NCI-H446 (cell line): ENCODE measurements around the gene SLC6A8.
"Not testable (repeated sequence)": the region's sequence is repeated elsewhere in the genome, so short reads cannot be mapped to it uniquely, and the experiment has no call there.

Experiments used
- DNase-seq, 2 experiments: peaks; one replicate each; lab custom pipeline; 2025; lab: John Stamatoyannopoulos, UW

SLC6A8 gene

DNA sequence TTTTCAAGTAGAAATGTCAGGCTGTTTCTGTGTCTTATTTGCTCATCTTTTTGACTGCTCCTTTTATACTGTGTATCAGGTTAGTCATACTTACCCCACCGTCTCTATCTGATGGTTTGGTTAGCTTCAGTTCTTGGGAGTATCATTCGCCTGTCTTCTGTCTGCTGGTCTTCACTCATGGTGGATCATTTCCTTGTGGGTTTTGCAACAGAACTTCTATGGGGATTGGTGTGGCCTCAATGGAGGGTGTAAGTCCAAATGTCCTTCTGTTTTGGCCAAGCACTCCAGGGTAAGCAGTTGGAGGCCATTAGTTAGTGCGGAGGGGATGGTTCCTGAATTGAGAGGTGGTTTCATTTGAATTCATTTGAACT lies 44.1 kb downstream of the SLC6A8 start:
- DNase-seq: no peak

DNA sequence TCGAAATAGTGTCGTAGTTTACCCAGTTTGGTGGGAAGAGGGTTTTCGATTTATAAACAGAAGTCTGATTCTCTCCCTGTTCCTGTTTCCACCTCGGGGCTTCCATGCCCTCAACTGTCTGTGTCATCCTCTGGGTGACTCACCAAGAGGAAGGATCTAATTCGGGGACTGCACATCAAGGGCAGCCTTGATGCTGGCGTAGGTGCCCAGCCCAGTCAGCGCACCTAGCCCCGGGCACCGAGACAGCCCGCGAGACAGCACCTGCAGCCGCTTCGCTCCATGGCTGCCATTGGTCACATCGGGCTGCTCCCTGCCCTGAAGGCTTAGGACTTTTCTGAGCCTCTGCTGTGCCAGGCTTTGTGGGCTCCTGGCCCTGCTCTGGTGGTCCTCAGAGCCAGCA lies 44.7 kb downstream of the SLC6A8 start:
- DNase-seq: no peak

- DNase-seq: no peak
These were observed 46.0 kb downstream of the SLC6A8 start for GRCh38 chrX:153733651-153734240.

GRCh38 chrX:153734871-153735270 lies 47.1 kb downstream of the SLC6A8 start:
- no peak for DNase-seq

GRCh38 chrX:153735274-153735673 lies 47.5 kb downstream of the SLC6A8 start:
- no peak for DNase-seq

- DNase-seq: no peak
These were observed 48.5 kb downstream of the SLC6A8 start for GRCh38 chrX:153736071-153736820.

DNA sequence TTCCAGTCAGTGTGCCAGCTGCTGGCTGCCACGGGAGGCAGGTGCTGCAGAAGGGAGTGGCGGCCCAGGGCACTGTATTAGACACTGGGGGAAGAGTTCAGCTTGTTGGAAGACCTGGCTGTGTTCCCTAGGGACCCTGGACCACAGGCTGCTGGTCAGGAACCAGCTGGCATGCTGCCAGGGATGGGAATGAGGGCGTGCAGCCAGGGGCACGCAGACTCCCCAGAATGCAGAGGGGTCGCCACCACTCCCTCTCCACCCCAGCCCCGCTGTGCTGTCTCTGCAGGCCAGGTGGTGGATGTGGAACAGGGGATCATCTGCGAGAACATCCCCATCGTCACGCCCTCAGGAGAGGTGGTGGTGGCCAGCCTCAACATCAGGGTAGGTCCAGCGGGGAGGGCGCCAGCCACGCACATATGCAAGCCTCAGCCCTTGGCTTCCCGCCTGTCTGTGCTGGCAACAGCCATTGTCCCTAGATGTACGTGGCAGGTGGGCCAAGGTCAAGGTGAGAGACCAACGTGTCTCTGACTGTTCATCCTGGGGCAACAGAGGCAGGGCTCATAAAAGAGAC lies 49.2 kb downstream of the SLC6A8 start:
- DNase-seq: no peak

DNA sequence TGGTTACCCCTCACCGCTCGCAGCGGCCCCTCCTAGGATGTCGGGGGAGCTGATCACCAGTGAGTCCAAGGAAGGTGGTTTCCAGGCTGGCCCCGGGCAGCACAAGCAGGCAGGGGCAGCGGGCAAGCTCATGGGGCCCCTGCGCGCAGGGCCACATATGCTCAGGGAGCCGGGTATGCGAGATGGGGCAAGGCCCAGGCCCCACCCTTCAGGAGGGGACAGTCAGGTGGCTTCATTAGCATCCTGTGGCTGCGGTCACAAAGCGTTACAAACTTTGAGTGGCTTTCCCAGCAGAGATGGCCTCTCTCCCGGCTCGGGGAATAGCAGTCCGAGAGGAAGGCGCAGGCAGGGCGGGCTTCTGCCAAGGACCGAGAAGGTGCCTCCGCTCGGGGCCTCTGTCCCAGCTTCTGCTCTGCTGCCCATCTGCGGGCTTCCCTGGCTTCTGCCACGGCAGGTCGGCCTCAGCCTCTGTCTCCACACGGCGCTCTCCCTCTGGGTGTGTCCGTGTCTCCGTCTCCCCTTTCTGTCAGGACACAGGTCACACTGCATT lies 50.4 kb downstream of the SLC6A8 start:
- DNase-seq: no peak

GRCh38 chrX:153739754-153740486 lies 52.2 kb downstream of the SLC6A8 start:
- DNase-seq: no peak

GRCh38 chrX:153740631-153741222 lies 53.0 kb downstream of the SLC6A8 start:
- DNase-seq: no peak

GRCh38 chrX:153741446-153741845 lies 53.7 kb downstream of the SLC6A8 start:
- no peak for DNase-seq

DNA sequence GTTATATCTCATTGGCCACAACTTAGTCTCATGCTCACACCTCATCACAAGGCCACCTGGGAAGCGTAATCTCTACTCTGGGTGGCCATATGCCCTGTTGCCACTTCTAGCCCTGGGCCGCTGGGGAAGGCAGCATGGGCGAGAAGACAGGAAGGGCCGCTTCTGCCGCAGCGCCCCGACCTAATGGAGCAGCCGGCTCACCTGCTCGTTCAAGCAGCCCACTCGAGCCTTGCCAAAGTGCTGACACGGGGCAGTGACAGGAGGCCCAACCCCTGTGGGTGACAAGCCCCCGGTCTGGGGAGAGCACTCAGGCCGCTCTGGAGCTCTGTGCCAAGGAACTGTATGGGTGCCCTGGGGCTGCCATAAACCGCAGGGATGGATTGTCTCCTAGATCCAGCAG lies 54.4 kb downstream of the SLC6A8 start:
- not testable (repeated sequence) for DNase-seq

- DNase-seq: not testable (repeated sequence)
These were observed 55.2 kb downstream of the SLC6A8 start for GRCh38 chrX:153742796-153743467.

DNA sequence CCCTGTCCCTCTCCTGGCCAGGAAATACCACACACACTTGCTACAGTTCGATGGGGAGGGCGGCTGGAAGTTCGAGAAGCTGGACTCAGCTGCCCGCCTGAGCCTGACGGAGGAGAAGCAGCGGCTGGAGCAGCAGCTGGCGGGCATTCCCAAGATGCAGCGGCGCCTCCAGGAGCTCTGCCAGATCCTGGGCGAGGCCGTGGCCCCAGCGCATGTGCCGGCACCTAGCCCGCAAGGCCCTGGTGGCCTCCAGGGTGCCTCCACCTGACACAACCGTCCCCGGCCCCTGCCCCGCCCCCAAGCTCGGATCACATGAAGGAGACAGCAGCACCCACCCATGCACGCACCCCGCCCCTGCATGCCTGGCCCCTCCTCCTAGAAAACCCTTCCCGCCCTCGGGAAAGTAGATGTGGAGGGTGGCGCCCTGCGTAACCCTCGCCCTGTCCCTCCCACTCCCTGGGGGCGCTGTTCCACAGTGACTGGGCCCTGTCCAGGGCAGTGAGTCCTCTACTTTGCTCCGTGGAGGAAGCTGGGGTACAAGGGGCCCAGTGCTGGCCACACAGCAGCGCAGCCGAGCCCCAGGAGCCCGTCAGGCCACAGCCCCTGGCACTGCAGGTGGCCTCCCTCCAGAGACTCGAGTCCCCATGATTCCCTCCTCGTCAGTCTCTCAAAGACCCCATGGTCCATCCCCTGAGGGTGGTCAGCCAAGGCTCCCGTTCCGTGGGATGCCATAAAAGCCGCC lies 55.9 kb downstream of the SLC6A8 start:
- DNase-seq: not testable (repeated sequence)

DNA sequence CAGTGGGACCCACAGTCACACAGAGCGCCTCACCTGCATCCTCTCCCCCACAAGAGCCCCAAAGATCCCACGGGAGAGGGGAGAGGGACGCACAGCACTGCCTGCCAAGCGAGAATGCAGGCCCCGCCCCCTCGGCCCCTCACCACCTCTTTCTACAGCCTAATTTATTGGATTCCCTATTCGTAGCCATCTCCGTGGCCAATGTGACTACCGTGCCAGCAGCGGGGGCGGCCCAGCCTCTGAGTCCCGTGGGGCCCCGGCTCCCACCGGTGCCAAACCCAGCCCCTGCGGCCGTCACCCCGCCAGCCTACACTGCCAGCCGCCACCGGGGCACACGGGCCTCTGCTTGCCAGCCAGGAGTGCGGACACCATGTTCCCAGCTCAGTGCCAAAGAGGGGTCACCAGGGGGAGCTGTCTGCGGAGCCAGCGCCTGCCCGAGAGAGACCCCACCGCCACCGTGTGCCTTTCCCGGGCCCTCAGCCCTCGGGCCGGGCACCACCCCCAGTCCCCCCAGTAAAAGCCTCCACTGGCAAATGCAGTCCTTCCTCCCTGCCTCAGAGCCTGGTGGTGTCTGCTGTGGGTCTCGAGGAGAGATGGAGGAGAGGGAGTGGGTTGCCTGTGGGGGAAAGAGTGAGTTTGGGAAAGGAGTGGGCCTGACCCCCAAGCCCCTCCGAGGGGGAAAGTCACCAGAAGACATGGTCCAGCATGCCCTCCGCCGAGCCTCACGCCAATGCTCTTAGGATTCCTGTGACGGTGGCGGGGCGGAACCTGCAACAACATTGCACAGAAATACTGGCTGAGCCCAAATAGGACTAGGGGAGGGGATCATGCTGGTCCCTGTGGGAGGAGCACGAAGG lies 56.7 kb downstream of the SLC6A8 start:
- no peak for DNase-seq

DNA sequence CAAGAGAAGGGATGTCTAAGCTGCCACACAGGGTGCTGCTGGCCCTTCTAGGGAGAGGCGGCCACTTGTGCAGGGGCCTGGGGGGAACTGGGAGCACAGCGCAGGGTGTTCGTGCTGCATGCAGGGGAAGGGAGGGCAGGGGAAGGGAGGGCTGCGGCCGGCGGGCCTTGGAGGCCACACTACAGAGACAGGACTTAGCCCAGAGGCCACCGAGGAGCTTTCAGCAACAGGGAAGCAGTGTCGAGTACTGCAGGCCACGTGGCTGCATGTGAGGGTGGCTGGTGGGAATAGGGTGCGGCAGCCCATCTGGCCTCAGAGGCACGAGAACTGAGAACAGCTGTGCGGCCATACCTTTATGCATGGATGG lies 57.3 kb downstream of the SLC6A8 start:
- DNase-seq: not testable (repeated sequence)
